T-helper 2 cell (primary cell): ENCODE results near the gene DUOX1.
A peak's percentile ranks its signal among the peaks of the same experiment; 100 is the strongest.

Experiments used
- DNase-seq, 5 experiments: peaks; one replicate each; pipeline versions ENCODE4 v3.0.0 to v3.0.0-alpha.2; 2012 to 2022

Gene DUOX1

GRCh38 chr15:45143946-45144345 is 14.2 kb downstream of the DUOX1 start:
- DNase-seq, result no peak

GRCh38 chr15:45144775-45145174 is 15.0 kb downstream of the DUOX1 start:
- no peak for DNase-seq

GRCh38 chr15:45146405-45146804 is 16.6 kb downstream of the DUOX1 start:
- no peak for DNase-seq

GRCh38 chr15:45147606-45148005 is 17.8 kb downstream of the DUOX1 start:
- DNase-seq, result no peak

- DNase-seq, result no peak
These were observed 18.6 kb downstream of the DUOX1 start for GRCh38 chr15:45148076-45149059.

- DNase-seq, result no peak
These were observed 19.3 kb downstream of the DUOX1 start for GRCh38 chr15:45149060-45149459.

- DNase-seq, result no peak
These were observed 20.7 kb downstream of the DUOX1 start for GRCh38 chr15:45150481-45150880.

DNA sequence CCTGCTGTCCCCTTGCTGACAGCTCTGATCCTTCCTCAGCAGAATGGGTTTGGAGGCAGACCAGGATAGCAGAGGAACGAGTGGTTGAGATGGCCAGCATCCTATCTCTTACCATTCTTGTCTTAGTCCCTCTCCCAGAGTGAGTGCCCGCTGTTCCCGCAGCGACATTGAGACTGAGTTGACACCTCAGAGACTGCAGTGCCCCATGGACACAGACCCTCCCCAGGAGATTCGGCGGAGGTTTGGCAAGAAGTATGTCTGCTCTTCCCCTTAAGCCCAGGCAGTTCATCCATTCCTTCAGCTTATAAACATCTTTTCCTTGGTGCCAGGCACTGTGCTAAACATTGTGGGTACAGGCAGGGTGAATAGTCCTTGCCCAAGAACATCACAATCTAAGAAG is 21.2 kb downstream of the DUOX1 start:
- no peak for DNase-seq

- no peak for DNase-seq
These were observed 22.4 kb downstream of the DUOX1 start for GRCh38 chr15:45151998-45152828.

DNA sequence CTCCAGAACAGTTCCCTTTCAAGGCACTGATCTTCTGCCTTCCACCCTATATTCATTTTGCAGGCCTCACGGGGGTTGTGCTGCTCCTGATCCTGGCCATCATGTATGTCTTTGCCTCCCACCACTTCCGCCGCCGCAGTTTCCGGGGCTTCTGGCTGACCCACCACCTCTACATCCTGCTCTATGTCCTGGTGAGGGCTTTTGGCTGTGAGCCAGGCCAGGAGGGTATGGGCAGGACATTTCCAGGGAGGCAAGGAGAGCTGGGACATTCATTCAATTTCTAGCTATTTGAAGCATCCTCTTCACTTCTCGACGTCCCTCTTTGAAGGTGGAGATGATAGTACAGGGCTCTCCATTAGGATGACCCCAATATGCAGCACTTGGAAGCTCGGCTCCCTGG is 25.9 kb downstream of the DUOX1 start:
- no peak for DNase-seq

GRCh38 chr15:45156744-45157455 is 27.1 kb downstream of the DUOX1 start:
- DNase-seq, result no peak

DNA sequence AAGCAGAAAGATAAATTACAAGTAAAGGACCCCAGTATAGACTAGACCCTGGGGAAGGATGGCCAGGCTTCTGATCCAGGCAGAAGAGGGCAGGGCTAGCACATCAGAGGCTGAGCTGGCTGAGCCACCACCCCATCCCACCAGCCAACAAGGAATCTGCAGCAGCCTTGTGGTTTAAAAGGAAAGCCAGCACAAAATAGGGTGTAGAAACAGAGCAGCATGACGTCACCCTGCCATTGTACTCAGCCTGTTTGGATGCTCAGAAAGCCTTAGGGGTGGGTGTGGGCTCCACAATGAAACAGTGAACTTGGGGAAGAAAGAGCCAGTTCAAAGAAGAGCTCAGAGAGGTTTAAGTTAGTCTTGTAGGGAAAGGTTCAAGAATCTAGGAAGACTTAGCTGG is 28.2 kb downstream of the DUOX1 start:
- peak in 1 of 5 experiments; percentile 52 for DNase-seq

DNA sequence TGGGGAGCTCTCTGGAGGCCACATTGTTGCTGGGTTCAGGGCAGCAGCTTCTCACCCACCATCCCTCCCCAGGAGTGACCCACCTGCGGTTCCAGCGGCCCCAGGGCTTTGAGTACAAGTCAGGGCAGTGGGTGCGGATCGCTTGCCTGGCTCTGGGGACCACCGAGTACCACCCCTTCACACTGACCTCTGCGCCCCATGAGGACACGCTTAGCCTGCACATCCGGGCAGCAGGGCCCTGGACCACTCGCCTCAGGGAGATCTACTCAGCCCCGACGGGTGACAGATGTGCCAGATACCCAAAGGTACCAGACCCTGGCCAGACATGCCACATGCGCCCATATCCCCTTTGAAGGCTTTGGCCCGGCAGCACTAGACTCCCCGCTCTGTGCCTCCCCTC is 31.9 kb downstream of the DUOX1 start:
- DNase-seq, result no peak

- peak in 4 of 5 experiments; percentile 24 to 63 (median 34) for DNase-seq
These were observed 33.1 kb downstream of the DUOX1 start for GRCh38 chr15:45162771-45163507.

GRCh38 chr15:45163508-45163856 is 33.7 kb downstream of the DUOX1 start:
- no peak for DNase-seq

- DNase-seq, result no peak
These were observed 35.1 kb downstream of the DUOX1 start for GRCh38 chr15:45164914-45165313.

DNA sequence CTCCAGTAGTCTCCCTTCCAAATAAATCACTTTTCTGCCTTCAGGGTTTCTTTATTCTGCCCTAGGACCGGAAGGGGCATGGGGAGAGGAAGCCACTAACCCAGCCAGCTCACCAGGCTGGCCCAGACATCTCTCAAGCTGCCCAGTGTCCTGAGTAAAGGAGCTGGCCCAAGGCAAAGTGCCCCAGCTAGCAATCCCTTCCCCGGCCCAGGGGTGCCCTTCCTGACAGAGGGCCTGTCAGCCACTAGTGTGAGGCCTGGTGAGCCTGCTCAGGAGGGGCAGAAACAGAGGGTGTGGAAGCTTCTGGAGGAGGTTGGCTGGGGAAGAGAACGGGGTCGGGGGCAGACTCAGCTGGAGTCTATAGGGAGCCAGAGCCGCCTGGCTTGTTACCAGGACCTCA is 35.7 kb downstream of the DUOX1 start:
- no peak for DNase-seq

- DNase-seq, result peak; percentile 43 to 89 (median 73)
These were observed 37.2 kb downstream of the DUOX1 start for GRCh38 chr15:45166834-45167630.

DNA sequence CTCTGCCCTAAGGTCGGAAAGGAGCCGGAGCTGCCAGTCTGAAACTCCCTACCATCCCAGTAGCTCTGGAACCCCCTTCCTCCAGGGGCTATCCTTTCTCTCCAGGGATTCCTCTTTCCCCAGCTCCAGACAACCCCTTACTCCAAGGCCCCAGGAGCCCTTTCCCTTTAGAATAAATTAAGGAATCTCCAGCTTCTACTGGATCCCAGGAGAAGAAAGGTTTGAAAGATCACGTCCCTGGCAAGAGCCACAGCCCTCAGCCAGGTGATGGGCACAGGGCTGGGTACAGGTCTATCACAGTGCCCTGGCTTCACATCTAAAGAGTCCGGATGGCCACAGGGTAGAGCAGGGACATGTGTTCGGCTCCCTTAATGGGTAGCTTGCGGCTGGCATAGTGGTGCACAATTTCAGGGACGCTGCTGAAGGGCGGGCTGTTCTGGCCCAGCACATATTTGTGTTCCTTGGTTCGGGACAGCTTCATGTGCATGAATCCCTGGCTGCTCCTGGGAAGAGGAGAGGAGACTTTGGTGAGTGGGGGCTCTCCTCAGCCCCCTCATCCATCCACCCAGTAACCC is 37.9 kb downstream of the DUOX1 start:
- no peak for DNase-seq

DNA sequence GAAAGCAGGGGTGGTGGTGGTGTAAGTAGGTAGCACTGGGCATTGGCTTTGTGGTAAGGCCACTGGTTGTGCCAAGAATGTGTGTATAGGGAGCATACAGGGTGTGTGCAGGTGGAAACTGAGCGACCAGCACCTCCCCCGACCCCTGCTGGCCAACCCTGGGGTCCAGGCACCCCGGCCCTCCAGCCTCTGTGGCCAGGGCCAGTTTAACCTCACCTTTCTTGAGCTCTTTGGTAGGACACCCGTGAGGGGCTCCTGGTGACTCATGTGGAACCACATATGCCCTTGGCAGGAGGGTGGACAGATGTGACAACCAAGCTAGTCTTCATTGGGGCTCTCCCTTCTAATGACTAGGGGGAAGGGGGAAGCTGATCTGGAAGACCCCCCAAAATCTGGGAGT is 38.5 kb downstream of the DUOX1 start:
- DNase-seq, result no peak
